Measurements from ENCODE around the gene PLCB4. TPM values are rescaled to one million over a fixed set of nuclear protein-coding genes. Genes with fewer than 3 reads are reported as not detected.

PLCB4 gene
- total RNA-seq, 1 donor from 2014 or later, result 30.5 TPM

DNA sequence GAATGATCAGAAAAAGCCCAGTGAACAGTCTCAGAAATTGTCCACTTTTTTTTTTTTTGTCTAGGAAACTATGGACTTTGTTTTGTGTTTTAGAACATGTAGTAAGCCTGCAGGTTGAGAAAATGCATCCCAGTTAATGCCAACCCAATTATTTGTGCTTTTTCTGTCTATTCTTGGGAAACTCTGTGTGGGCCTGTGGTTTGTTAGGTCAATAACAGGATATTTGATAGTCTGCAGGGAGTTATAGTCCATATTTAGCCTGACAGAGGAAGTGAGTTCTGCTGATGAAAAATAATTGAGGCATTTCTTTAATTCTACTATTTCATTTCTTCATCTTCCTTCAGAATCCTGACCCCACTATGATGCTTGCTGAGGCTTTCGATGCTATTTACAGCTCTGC is 291.5 kb downstream of the PLCB4 start:
- intact Hi-C loops (cut with micrococcal nuclease), result loop anchor here (10.0 kb wide), 1 partner anchor 566 kb away; no protein-coding TSS in a partner anchor
- DNase-seq, result no peak
- H3K36me3 ChIP-seq, result peaks cover 28% of the 10 kb centered on the region
- peaks cover 14% of the 10 kb centered on the region for H3K4me1 ChIP-seq
- no peaks in the 10 kb centered on the region for H3K9me3 ChIP-seq (replicated peaks)
- no peak overlapping the region for H3K4me3 ChIP-seq
- H3K27me3 ChIP-seq (ENCODE audit: low read depth), result no peaks in the 10 kb centered on the region
- peak overlapping the region; percentile 33 for H3K27ac ChIP-seq (replicated peaks)
- TF ChIP-seq, protein P1, sequence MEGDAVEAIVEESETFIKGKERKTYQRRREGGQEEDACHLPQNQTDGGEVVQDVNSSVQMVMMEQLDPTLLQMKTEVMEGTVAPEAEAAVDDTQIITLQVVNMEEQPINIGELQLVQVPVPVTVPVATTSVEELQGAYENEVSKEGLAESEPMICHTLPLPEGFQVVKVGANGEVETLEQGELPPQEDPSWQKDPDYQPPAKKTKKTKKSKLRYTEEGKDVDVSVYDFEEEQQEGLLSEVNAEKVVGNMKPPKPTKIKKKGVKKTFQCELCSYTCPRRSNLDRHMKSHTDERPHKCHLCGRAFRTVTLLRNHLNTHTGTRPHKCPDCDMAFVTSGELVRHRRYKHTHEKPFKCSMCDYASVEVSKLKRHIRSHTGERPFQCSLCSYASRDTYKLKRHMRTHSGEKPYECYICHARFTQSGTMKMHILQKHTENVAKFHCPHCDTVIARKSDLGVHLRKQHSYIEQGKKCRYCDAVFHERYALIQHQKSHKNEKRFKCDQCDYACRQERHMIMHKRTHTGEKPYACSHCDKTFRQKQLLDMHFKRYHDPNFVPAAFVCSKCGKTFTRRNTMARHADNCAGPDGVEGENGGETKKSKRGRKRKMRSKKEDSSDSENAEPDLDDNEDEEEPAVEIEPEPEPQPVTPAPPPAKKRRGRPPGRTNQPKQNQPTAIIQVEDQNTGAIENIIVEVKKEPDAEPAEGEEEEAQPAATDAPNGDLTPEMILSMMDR (IDR thresholded peaks at IDR 0.05; ENCODE audit: borderline replicate concordance), result no peak

DNA sequence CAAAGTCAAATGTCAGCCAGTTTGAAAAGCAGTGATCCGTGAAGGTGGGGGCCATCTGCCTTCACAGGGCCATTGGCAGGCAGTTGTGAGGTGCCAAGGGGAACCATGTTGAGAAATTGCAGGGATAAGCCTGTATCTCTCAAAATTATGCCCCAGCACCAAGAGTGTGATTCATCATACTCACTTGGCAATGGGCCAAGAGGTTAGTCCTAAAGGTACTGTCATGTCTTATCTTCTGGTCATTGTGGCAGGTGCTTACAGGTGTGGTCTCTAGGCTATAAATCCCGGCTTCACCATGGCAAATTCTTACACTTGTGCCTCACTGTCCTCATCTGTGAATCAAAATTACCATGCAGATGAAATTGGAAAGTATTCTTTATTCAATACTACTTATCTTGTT is 294.8 kb downstream of the PLCB4 start:
- H3K36me3 ChIP-seq, result peaks cover 42% of the 10 kb centered on the region
- DNase-seq, result no peak
- TF ChIP-seq, protein P1 (IDR thresholded peaks at IDR 0.05; ENCODE audit: borderline replicate concordance), result no peak
- intact Hi-C loops (cut with micrococcal nuclease), result loop anchor here (10.0 kb wide), 1 partner anchor 569 kb away; no protein-coding TSS in a partner anchor
- H3K4me3 ChIP-seq, result no peak overlapping the region
- no peak overlapping the region for H3K27ac ChIP-seq (replicated peaks)
- peaks cover 18% of the 10 kb centered on the region for H3K4me1 ChIP-seq
- no peaks in the 10 kb centered on the region for H3K27me3 ChIP-seq (ENCODE audit: low read depth)
- H3K9me3 ChIP-seq (replicated peaks), result no peaks in the 10 kb centered on the region

DNA sequence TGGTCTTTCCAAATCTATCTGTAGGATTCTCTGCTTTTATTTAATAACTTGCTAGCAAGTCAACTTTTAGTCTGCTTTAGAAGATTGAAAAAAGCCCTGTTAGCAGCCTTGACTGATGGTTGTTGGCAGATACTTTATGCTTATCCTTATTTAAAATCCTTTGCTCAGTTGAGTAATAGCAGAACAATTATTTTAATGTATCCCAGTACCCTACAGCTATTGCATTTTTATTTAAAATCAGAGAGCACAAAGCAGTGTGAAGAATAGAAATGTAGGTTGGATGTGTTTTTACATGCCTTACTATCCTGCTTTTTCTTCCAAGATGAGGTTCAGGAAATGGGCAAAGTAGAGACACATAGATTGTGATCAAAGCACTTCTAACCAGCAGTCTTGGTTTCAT is 298.4 kb downstream of the PLCB4 start:
- Histone ChIP-seq H3K27me3 (ENCODE audit: low read depth) (no peaks in the 10 kb centered on the region), H3K9me3 (replicated peaks) (no peaks in the 10 kb centered on the region), H3K27ac (replicated peaks) (no peak overlapping the region), H3K4me3 (no peak overlapping the region), H3K4me1 (peaks cover 14% of the 10 kb centered on the region), H3K36me3 (peaks cover 62% of the 10 kb centered on the region)
- DNase-seq, result no peak
- intact Hi-C loops (cut with micrococcal nuclease), result loop anchor here (10.0 kb wide), 1 partner anchor 573 kb away; no protein-coding TSS in a partner anchor
- TF ChIP-seq, protein P1 (IDR thresholded peaks at IDR 0.05; ENCODE audit: borderline replicate concordance), result no peak

DNA sequence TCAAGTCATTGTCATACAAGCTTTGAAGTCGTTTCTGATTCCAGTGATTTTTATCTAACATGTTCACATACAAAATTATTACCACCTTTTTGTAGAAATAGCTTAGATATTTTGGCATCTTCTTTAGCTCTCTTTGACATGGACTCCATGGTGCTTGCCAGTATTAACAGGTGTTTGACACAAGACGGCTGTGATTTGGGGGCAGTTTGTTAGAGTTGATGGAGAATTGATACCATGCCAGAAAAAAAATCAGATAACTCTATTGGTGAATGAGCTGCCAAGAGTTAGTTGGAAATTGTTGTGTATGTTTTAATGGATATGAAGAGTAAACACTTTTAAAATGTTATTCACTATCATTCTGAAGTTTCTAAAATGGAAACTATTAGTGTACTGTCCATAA is 298.9 kb downstream of the PLCB4 start:
- intact Hi-C loops (cut with micrococcal nuclease), result loop anchor here (10.0 kb wide), 1 partner anchor 573 kb away; no protein-coding TSS in a partner anchor
- H3K4me1 ChIP-seq, result peaks cover 14% of the 10 kb centered on the region
- no peaks in the 10 kb centered on the region for H3K27me3 ChIP-seq (ENCODE audit: low read depth)
- no peak overlapping the region for H3K27ac ChIP-seq (replicated peaks)
- H3K9me3 ChIP-seq (replicated peaks), result no peaks in the 10 kb centered on the region
- H3K36me3 ChIP-seq, result peaks cover 62% of the 10 kb centered on the region
- no peak for DNase-seq
- no peak overlapping the region for H3K4me3 ChIP-seq
- TF ChIP-seq, protein P1 (IDR thresholded peaks at IDR 0.05; ENCODE audit: borderline replicate concordance), result no peak

DNA sequence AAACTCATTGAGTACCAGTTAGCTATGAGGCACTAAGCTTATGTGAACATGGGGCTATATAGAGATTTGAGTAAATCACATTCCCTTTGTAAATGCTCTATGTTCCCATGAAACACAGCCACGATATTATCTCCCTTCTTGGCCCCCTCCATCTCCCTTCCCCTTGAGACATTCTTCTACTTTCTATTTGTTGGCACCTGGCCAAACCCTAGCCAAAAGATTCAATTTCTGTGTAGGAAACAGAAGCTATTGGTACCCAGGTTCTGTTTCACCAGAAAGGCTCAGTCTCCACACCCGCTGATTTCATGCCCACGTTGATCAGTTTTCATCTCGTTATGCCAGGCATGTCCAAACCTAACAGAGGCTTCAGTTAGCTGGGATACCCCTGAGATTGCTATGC is 300.0 kb downstream of the PLCB4 start:
- intact Hi-C loops (cut with micrococcal nuclease), result loop anchor here (10.0 kb wide), 1 partner anchor 574 kb away; no protein-coding TSS in a partner anchor

More for the DNA sequence above, 300.0 kb downstream of the PLCB4 start:
- H3K27me3 ChIP-seq (ENCODE audit: low read depth), result no peaks in the 10 kb centered on the region
- peaks cover 24% of the 10 kb centered on the region for H3K4me1 ChIP-seq
- H3K36me3 ChIP-seq, result peaks cover 55% of the 10 kb centered on the region
- no peaks in the 10 kb centered on the region for H3K9me3 ChIP-seq (replicated peaks)
- H3K27ac ChIP-seq (replicated peaks), result no peak overlapping the region
- TF ChIP-seq, protein P1 (IDR thresholded peaks at IDR 0.05; ENCODE audit: borderline replicate concordance), result no peak
- H3K4me3 ChIP-seq, result no peak overlapping the region
- DNase-seq, result no peak

Measured in left ventricle myocardium inferior (tissue), 1 donor.